Activated CD4-positive, alpha-beta T cell treated with anti-CD3 and anti-CD28 coated beads, Interleukin-2, Interleukin-4, amounts not matched to agents 100 ng/mL and 50 ng/mL, durations not matched to agents 16 hours and 8 hours (primary cell): Measurements from ENCODE around the gene CAPN15.
A peak's percentile ranks its signal among the peaks of the same experiment; 100 is the strongest.
"Not testable (repeated sequence)": the region's sequence is repeated elsewhere in the genome, so short reads cannot be mapped to it uniquely, and the experiment has no call there.

Experiments
- DNase-seq: peaks from one replicate; pipeline ENCODE4 v3.0.0-alpha.2; 2020; ENCODE audit warnings: low spot score

Gene CAPN15

DNA sequence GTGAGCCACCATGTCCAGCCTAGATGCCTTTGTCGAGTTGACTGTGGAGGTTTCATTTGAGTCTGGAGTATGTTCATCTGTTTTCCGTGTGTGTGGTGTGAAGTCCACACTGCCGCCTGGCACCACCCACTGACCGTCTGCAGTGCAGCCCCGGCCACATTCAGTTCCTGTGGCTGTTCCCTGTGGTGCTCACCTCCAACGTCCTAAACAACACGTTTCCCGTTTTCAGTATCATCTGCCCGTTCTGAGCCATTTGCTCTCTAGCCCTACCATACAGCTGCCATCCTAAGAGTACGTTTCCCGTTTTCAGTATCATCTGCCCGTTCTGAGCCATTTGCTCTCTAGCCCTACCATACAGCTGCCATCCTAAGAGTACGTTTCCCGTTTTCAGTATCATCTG is 20.0 kb upstream of the CAPN15 start:
- DNase-seq: not testable (repeated sequence)

DNA sequence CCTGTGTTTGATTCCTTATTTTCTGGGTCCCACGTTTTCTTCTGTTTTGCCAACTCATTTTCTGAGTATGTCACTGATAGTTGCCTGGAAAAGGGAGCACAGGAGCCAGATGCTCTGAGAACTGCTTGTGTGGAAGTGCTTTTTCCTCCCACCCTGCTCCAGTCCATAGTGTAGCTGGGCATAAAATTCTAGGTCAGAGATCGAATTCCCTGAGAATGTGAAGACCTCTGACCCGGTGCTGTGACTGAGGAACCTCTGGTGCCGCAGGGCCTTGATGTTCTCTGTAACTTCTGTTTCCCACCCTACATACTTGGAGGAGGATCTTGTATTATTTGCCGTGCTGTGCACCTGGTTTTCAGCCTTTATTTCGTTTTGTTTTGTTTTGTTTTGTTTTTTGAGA is 19.5 kb upstream of the CAPN15 start:
- no peak for DNase-seq

DNA sequence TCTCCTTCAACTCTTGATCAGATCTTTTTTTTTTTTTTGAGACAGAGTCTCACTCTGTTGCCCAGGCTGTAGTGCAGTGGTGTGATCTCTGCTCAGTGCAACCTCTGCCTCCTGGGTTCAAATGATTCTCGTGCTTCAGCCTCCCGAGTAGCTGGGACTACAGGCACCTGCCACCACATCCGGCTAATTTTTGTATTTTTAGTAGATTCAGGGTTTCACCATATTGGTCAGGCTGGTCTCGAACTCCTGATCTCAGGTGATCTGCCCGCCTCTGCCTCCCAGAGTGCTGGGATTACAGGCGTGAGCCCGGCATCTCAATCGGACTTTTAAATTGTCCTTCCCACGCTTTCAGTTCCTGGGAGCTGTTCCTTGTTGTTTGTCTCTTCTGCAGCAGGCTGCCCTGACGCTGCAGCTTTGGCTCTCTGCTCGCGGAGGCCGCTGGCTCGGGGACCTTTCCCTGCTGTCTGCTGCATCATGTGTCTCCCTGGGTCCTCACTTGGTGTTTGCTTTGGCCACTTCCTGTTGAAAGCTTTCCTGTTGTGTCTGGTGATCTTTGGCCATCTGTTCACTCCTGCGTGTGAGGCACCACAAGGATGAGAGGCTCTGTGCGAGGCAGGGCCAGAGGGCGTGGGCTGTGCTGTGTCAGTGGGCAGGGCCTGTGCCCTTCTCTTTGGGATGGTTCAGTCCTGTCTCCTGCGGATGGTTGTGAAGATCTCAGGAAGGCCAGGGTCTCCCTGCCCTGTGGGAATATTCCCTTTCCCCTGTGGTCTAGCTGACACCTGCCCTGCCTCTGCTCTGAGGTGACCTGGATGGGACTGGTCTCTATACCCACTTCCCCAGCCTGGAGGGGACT is 18.4 kb upstream of the CAPN15 start:
- DNase-seq: no peak

DNA sequence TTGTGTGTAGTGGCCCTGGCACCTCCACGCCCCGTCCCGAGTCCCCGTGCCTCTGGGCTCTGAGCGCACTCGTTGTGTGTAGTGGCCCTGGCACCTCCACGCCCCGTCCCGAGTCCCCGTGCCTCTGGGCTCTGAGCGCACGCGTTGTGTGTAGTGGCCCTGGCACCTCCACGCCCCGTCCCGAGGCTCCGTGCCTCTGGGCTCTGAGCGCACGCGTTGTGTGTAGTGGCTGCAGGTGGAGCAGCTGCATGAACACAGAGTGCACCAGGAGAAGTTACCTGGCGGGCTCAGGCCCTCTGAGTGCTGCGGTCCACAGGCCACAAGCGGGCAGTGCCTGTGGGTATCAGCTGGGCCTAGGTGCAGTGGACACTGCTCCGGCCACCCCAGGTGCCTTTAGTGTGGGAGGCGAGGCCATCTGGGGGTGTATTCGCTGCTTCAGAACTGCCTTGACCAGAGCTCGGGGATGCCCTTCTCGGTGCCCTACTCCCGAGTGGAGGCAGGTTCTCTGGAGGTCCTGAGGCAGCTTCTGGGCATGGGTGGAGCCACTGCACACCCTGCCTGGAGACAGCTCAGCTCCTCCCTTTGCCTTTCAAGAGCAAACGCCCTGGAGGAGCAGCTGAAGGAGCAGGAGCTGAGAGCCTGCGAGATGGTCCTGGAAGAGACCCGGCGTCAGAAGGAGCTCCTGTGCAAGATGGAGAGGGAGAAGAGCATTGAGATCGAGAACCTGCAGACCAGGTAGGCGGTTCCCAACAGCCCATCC is 17.3 kb upstream of the CAPN15 start:
- DNase-seq: no peak

DNA sequence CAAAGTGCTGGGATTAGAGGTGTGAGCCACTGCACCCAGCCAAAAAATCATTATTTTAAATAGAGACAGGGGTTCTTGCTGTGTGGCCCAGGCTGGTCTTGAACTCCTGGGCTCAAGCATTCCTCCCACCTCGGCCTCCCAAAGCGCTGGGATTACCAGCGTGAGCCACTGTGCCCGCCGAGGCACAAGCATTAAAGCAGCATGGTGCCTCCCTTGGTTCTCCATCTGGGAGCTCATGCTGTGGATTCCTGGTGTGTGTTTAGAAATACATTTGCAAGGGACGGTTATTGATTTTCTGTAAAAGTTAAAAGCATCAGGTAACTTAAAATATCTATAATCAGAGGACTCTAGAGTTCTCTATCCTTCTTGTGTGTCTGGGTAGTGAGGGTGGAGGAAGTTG is 14.7 kb upstream of the CAPN15 start:
- DNase-seq: no peak

DNA sequence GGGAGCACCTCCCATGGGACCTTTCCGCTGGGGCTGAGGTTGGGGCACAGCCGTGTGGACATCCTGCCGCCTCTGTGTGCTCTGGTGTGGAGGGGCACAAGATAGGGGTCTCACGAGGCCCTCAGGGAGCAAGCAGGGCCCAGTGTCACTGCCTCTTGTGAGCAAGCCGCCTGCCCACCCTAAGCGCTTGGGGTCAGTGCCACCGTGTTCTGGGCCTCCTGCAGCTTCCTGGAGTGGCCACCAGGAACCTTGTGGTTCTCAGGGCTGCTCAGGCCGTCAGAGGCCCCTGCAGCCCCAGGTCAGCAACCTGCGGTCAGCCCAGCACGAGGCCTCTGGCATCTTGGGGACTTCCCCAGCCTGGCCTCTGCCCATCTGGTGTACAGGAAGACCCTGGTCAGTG is 13.6 kb upstream of the CAPN15 start:
- no peak for DNase-seq

DNA sequence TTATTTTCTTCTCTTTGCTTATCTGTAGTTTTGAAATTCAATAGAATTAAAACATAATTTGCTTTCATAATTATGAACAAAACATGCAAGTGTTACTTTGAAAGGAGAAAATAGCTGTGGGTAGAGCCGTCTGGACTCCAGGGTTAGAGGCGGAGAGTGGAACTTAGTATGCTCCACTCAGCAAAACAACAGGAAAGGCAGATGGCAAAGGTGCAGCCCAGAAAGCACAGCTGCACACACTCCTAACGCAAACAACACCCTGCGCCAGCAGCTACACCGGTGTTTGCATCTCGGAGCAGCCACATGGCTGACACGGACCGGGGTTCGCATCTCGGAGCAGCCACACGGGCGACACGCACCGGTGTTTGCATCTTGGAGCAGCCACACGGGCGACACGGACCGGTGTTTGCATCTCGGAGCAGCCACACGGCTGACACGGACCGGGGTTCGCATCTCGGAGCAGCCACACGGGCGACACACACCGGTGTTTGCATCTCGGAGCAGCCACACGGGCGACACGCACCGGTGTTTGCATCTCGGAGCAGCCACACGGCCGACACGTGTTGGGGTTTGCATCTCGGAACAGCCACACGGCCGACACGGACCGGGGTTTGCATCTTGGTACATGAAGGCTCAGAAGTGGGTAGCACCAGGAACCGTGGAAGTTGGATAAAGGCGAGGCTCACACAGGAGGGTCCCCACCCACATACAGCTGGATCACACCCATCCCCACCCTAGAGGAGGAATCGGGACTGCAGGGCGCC is 12.2 kb upstream of the CAPN15 start:
- DNase-seq: no peak

DNA sequence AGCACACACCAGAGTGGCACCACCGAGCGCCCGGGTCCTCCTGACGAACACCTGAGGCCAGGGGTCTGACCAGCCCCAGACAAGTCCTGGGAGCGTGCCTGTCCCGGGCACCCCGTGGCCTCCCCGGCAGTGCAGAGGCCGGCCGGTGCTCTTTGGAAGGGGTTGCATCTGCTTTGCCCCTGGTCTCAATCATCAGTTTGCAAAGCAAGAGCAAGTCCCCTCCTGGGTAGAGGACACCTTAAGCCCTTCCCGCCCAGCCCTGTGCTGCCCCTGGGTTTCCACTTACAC is 11.6 kb upstream of the CAPN15 start:
- DNase-seq: no peak

DNA sequence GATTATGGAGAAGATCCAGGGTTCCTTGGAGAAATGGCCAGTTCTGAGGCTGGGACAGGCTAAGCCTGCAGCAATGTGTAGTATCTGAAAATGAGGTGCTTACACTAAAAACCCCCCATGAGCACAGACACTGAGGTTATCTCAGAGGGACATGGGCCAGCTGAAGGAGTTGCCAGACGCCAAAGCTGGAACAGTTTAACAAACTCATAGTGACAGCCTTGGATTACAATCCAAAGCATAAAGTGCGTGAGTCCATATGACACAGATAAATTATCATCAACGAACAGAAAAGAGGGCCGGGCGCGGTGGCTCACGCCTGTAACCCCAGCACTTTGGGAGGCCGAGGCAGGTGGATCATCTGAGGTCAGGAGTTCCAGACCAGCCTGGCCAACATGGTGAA is 11.2 kb upstream of the CAPN15 start:
- DNase-seq: no peak

DNA sequence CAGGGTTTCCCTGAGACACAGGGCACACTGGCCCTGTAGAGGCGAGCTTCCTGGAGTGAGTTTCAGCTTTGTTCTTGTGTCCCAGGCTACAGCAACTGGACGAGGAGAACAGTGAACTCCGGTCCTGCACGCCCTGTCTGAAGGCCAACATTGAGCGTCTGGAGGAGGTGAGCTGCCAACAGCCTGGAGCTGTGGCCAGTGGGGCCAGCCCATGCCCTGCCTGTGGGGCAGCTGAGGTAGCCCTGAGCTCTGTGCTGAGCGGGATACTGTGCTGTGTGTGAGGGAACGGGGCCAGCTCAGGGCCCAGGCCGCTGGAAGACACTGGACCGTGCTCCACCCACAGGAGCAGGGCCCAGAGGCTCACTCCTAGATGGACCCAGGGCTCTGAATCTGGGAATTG is 8.7 kb upstream of the CAPN15 start:
- no peak for DNase-seq

DNA sequence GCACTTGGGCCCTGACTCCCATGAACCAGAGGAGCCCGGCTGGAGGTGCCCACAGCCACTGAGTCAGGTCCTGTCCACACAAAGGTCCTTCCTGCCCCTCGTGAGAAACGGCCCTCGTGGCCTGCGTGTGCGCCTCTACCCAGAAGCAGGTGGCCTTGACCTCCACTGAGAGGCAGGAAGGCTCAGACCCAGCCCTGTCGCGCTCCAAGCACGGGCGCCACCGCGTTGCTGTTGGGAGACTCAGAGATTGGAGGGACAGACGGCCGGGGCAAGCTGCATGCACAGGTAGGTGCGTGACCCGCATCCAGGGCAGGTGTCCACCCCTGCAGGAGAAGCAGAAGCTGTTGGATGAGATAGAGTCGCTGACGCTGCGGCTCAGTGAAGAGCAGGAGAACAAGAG is 8.1 kb upstream of the CAPN15 start:
- DNase-seq: no peak

DNA sequence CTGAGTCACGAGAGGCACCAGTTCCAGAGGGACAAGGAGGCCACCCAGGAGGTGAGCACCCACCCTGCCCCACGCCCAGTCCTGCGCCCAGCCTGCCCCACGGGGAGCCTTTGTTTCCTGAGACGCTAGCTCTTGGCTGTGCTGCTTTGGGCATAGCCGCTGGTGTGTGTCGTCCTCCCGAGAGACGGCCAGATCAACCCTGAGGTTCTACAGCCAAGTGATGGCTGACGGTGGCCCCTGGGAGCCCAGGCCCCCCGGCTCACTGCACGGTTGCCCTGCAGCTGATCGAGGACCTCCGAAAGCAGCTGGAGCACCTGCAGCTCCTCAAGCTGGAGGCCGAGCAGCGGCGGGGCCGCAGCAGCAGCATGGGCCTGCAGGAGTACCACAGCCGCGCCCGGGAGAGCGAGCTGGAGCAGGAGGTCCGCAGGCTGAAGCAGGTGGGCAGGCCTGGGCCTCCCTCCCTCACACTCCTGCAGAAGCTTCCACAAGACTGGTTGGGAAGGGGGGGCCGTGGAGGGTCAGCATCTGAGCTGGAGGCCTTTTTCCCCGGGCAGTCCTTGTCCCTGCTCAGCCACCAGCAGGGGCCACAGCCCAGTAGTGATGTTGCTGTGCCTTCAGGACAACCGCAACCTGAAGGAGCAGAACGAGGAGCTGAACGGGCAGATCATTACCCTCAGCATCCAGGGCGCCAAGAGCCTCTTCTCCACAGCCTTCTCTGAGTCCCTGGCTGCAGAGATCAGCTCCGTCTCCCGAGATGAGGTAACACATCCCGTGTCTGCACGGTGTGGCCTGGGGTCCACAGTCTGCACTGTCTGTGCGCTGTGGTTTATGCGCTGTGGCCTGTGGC is 7.4 kb upstream of the CAPN15 start:
- DNase-seq: no peak

DNA sequence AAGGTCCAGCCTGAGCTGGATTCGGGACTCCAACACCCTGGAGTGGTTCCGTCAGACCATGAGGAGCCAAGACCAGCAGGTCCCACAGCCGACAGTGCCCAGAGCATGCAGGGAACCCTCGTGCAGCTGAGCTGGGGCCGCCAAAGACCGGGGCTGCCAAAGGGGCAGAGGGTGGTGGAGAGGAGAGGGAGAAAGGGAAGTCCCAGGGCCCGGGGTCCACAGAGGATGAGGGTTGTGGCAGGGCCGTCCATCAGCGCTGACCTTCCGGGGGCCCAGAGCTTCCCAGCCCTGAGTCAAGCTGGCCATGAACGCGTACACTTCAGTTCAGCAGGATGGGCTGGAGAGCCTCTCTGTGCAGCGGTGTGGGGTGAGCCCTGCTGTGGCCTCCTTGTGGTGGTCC is 6.7 kb upstream of the CAPN15 start:
- no peak for DNase-seq

DNA sequence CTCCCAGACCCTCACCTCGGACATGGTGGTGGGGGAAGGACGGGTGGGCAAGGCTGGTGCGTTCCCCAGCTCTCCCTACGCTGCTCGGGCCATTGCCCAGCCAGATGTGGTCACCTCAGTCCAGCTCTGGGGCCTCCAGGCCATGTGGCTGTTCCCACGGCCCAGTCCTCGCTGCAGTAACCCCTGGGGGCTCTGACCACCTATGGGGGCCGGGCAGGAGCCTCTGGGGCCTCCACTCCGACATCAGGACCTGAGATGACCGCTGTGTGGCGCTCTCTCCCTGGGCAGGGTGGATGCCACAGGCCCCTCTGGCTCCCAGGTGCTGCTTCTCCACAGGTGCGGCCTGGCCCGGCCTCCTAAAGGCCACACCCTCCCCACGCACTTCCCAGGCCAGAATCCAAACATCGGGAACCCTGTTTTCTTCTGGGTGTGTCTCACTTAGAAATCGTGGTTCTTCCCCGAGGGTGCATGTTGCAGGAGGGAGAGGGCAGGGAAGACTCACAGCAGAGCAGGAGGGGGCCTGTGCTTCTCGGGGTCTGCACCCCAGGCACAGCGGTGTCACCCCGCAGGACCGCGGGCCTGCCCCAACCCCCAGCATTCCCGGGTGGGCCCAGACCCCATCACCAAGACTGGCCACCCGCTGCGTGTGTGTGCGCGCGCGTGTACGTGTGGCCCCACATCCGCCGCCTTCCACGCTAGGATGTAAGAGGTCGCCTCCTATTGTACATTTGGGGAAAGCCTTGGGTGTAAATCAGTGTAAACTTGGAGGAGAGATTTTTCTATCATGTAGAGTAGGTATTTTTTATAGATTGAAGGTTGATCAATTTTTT is 5.9 kb upstream of the CAPN15 start:
- DNase-seq: no peak

DNA sequence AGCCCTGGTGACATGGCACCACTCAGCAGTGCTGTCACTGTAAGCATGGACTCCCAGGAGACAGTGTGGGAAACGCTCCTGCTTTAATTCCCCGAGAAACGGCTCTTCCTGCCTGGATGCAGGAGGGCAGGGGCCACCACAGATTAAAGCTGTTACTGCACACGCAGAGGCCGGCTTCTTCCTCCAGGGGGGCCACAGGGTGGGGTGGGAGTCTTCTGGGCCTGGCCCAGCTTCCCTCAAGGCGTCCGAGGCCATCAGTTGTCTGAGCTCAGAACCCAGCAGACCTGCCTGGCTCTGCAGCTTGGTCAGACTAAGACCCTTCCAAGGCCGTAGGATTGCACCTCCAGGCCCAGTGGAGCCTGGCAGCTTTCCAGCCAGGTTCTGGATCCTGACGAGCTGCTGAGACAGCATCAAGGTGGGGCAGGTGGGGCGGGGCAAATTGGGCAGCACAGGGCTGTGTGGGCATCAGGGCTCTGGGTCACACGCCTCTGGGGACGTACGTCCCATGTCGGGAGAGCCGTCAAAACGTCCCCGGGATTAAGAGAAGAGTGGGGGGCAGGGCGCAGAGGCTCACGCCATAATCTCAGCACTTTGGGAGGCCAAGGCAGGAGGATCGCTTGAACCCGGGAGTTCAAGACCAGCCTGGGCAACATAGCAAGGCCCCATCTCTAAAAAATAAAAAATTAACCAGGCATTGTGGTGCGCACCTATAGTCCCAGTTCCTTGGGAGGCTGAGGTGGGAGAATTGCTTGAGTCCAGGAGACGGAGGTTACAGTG is 5.0 kb upstream of the CAPN15 start:
- no peak for DNase-seq

DNA sequence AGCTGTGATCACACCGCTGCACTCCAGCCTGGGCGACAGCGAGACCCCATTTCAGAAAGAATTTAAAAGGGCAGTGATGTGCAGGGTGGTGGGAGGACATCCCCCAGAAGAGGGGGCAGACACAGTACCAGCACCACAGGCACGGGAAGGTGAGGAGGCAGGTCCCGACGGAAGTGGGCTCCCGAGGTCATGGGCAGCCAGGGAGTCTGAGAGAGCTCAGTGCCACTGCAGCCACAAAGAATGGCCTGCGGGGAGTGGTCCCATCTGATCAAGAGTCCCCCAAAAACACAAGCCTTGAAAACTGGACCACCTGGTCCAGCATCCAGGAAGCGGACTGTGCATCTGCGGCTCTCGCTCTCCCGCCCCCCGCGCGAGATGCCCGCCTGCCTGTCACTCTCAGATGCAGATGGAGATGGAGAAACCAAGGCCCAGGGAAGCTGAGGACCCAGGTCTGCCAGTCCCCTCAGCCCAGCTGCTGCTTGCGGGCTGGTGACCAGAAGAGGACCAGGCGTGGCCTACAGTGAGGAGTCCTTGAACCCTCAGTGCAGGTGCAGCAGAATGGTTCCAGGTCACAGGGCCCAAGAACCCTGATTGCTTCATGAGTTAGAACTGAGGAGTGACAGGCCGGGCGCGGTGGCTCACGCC is 4.3 kb upstream of the CAPN15 start:
- DNase-seq: no peak

DNA sequence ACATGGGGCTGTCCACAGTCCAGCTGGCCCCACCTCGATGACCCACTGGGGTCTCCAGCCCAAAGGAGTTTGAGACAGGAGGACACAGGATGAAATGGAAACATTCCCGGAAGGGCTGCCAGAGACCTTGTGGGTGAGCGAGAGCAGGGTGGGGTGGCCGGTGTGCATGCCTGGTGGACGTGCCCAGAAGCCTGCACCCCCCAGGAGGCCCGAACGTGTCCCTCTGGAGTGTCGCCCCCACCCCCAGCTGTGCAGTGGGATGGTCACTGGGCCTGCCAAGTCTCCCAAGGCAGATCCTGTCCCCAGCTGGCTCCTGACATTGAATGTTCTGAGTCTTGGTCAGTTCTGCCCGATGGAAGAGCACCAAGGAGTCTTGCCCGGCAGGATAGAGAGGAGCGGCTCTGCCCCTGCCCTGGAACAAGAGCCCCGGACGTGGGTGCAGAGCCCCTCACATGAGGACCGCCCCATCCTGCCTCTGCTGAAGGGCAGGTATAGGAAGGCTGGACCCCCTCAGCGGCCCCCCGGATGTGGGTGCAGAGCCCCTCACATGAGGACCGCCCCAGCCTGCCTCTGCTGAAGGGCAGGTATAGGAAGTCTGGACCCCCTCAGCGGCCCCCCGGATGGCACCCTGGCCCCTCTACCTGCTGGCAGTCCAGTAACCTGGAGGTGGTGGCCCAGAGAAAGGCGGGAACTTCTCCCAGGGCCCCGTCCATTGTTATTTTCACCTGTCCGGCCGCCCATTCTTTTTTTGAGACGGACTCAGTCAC is 3.1 kb upstream of the CAPN15 start:
- DNase-seq: no peak

DNA sequence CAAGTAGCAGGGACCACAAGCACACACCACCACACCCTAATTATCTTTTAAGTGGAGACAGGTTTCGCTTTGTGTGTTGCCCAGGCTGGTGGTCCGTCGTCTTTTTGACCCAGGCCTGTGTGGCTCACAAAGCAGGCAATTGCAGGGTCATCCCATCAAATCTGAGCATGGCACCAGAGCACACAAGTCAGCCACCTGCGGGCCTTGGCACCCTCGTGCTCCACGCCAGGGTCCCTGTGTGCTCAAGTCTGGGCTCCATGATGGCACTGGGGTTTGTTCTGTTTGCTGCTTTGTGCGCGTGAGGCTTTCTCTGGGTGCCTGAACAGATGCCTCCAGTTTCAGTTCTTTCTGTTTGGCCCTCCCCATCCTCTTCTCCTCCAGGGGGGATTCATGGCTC is 2.4 kb upstream of the CAPN15 start:
- no peak for DNase-seq

DNA sequence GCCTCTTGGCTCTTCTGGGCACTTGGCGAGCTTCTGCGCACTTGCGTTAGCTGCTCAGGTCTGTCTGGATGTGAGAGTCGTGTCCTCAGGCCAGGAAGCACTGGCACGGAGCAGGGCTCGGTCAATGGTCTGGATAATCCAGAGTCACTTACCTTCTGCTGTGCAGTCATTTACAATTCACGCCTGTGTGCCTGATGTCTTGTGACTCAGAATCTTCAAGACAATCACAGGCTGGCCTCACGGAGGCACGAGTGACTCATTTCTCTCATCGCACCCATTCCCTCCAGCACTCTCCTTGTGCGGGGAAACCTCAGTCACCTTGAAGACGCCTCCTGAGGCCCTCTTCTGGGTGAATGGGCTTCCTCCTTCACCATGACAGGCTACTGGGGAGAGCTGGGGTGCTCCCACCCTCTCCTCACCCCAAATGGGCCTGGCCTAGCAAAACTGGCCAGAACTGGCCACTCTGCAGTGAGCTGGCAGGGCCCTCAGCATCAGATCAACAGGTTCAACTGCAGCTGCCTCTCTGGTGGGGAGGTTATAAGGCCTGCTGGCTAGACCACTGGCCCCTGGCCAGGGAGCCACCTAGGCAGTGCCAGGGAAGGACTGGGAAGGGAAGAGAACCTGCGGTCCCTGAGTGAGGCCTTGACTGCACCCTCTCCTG is 1.9 kb upstream of the CAPN15 start:
- DNase-seq: peak; percentile 96
